GM18858 (cell line): Measurements from ENCODE around the gene TBC1D22A.
"Not testable (repeated sequence)": the region's sequence is repeated elsewhere in the genome, so short reads cannot be mapped to it uniquely, and the experiment has no call there.

Source experiments
- ATAC-seq: cut with Tn5 transposase; IDR thresholded peaks from one replicate; pipeline ENCODE4 v1.9.1; 2021; ENCODE audit not compliant: unreplicated experiment

Gene TBC1D22A

GRCh38 chr22:47111626-47112581 lies 349.5 kb downstream of the TBC1D22A start:
- ATAC-seq = no peak

GRCh38 chr22:47112582-47112965 lies 350.1 kb downstream of the TBC1D22A start:
- no peak for ATAC-seq

DNA sequence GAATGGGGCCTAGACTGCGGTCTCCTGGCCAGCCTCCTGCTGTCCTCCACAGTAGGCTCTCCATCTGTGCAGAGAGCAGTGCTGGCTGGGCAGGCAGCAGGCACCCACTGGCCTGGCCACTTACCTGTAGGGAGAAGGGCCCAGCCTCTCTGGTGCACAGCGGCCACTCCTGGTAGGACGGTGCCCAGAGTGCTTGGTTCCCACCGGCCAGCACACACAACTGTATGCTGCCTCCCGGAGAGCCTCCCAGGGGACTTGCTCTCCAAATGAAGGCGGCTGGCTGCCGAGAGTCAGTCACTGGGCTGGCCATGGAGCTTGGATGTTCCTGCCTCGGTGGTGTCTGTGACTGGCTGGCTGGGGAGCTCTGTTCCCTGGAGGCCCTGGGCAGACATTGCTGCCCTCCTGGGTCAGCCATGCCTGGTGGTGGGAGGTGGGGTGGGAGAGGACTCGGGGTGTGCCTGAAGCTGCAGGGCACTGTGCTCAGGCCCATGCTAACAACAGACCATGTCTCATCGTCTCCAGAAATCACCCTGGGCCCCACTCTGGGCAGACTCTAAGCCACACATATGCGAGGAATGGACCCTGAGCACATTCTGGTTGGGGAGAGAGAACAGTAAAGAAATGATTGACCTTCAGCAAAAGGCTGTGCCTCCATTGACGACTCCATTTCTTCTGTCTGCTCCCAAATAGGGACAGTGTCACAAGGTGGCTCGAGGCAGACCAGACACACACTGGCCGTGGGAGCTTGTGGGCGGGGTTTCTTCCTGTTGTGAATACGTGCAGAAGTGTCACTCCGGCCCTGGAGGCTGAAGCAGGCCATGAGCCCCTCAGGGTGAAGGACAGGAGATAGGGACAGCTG lies 350.8 kb downstream of the TBC1D22A start:
- no peak for ATAC-seq

DNA sequence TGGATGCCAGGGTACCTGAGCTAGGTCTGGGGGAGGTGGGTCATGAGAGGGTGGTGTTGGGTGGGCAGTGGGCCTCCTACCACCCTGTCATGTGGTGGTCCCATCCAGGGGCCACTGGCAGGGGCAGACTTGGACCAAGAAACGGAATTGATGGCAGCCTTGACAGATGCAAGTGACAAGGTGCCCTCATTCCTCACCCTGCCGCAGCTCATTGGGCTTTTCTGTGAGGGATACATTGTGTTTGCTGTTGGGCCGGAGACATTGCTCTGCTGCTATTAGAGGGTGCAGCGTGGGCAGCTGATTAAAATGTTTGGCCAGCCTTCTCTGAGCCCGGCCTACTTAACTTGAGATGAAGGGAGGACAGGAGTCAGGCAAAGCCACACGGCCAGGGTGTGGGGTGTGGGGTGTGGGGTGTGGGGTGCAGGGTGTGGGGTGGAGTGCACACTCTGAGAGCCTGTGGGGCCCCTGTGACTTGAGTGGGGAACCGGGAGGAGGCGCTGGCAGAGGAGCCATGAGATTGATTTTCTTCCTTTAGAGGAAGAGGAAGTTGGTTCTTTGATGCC lies 351.5 kb downstream of the TBC1D22A start:
- no peak for ATAC-seq

DNA sequence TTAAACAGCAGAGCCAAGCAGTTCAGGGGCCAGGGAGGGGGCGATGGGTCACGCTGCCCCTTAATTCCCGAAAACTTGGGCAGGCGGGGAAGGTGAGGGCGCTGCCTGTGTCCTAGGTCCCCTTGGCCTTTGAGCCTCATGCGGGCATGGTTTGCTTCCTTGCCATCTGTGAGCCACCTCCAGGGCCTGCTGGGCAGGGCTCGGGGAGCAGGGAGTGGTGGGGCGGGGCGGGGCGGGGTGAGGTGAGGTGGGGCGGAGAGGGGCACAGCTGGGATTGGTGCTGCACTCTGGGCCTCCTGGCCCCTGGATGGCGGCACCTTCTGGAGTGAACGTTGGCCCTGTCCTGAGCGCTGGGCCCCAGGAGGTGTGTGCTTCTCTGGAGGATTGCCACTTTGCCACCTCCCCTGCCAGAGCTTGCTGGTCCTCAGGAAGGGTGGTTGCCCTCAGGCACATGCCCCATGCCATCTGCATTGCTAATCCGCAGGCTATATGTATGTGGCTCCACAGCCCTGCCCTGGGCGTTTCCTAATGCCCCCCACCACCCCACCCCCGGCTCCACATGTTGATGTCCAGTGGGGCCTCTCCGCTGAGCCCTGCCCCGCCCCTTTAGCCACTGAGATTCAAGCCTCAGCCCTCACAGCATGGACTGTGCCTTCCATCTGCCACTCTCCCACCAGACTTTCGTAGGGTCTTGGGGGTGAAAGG lies 352.5 kb downstream of the TBC1D22A start:
- no peak for ATAC-seq

DNA sequence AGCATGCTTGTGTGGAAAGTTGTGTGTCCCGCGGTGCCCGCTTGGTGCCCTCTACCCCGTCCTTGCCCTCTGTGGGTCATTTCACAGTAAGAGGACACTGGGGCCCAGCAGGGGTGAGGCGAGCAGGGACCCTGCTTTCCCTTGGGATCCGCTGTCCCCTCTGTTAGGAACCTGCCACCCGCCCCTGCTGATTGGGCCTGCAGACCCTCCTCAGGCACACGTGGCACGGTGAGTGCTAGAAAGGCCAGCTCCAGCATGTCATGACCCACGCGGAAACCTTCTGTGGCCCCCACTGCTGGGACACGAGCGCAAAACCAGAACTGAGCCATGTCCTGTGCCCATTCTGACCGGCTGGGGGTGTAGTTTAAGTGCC lies 353.1 kb downstream of the TBC1D22A start:
- no peak for ATAC-seq

- ATAC-seq = no peak
Observed at GRCh38 chr22:47115921-47116320, 353.5 kb downstream of the TBC1D22A start.

DNA sequence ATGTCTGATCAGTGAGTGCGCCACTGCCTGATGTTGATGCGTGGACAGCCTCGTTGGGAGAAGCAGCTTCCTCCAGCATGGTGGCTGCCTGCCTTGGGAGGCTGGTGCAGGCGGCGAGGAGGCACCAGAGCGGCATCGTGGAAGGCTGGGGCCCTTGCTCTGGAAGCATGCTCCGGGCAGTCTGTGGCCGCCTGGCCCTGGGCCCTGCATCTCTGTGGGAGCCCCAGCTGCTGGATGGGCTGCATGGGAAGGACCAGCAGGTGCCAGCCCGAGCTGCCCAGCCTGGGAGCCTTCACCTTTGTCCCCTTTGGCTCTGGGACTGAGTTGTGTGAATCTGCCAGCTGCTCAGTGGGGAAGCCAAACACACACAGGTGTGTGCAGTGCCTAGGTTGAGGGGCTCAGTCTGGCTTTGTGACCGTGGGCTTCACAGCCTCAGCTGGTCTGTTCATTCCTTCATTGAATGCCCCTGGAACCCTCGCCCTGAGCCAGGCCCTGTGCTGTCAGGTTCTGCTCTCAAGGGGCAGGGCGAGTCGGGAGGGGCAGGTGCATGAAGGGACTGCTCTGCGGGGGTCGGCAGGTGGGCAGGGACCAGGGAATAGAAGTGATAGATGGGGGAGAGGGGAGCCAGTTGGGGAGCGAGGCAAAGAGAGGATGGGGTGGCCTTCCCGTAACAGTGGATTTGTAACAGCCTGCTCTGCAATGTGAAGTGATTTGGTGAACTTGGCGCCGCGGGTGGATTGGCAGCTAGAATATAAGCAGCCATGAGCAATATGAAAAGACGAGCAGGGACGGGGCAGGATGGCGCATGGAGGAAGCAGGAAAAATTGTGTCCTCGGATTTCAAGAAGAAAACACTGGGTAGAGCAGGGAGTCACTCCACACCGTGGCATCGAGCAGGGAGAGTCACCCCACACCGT lies 354.2 kb downstream of the TBC1D22A start:
- no peak for ATAC-seq

- ATAC-seq = not testable (repeated sequence)
Observed at GRCh38 chr22:47117442-47117841, 355.0 kb downstream of the TBC1D22A start.

DNA sequence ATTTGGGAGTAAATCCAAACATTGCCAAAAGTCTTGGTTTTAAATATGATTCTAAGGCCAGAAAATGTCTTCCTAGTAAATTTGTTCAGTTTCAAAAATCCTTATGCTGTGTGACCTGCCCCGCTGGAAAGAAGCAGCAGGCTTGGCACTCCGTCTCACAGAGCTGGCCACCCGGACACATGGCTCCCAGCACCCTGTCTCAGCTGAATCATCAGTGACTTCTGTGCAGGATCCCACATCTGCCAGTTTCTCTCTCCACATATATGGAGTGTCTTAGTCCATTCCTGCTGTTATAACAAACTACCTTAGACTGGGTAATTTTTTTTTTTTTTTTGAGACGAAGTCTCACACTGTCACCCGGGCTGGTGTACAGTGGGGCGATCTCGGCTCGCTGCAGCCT lies 356.7 kb downstream of the TBC1D22A start:
- no peak for ATAC-seq

DNA sequence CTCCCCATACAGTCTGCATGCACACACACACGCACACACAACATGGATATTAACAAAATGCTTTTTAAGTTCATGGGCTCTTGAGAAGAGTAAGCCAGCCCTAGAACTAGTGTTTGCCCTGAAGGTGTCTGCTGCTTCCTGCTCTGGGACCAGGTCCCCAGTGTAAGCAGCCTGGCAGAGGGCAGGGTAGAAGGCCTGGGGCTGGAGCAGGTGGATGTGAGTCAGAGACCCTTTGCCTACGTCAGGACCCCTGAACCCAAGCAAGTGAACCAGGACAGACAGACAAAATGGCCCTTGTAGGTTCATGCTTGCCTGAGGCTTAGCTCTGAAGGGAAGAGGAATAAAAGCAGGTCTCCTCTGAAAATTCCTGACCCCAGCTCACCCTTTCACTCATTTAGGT lies 357.9 kb downstream of the TBC1D22A start:
- no peak for ATAC-seq

DNA sequence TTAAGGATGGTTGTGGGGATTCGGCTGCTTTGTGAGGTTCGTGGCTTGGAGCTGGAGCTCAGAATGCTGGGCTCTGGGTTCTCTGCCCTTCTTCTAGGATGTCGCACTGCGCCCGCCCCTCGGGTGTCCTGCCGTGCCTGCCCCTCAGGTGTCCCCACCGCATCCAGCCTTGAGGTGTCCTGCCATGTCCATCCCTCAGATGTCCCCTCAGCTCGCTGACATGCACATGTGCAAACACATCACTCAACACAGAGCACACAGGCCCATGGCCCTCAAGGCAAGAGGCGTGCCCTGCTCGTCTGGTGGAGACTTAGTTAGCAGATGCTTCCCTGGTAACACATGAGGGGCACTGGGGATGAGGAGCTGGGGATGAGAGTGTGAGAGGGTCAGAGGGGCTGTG lies 359.3 kb downstream of the TBC1D22A start:
- no peak for ATAC-seq

- no peak for ATAC-seq
Observed at GRCh38 chr22:47122441-47123000, 360.1 kb downstream of the TBC1D22A start.

- ATAC-seq = no peak
Observed at GRCh38 chr22:47123006-47123826, 360.8 kb downstream of the TBC1D22A start.

- ATAC-seq = no peak
Observed at GRCh38 chr22:47123827-47124442, 361.5 kb downstream of the TBC1D22A start.

DNA sequence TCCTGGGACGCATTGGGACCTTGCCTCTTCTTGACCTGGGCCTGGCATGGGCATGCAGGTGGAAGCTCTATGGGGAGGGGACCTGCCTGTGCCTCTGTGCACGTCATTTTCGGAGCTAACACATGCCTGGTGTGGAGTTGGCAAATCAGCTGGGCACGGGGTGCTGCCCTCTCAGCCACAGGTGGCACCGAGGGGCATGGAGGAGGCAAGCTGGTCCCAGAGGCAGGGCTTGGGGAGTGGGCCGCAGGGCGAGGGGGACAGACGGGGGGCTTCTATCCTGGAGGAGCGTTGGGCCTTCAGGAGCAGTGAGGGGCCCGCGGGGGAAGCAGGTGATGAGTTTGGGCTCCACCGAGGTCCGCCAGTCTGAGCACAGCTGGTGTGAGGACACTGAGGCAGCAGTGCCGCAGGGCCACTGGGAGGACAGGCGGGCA lies 362.0 kb downstream of the TBC1D22A start:
- no peak for ATAC-seq

GRCh38 chr22:47124961-47125360 lies 362.5 kb downstream of the TBC1D22A start:
- no peak for ATAC-seq

- ATAC-seq = no peak
Observed at GRCh38 chr22:47125603-47126002, 363.2 kb downstream of the TBC1D22A start.
